HG03159 (cell line): ENCODE data around the gene LAMA3.

Experiments used
- ATAC-seq: cut with Tn5 transposase; IDR thresholded peaks from one replicate; pipeline ENCODE4 v1.9.1; 2021; ENCODE audit warnings: mild to moderate bottlenecking, moderate library complexity; ENCODE audit not compliant: unreplicated experiment

The LAMA3 gene

GRCh38 chr18:23897291-23897690, 208.0 kb downstream of the LAMA3 start:
- no peak for ATAC-seq

GRCh38 chr18:23897733-23898132, 208.5 kb downstream of the LAMA3 start:
- ATAC-seq = no peak

GRCh38 chr18:23900994-23901393, 211.7 kb downstream of the LAMA3 start:
- ATAC-seq = no peak

GRCh38 chr18:23902396-23902795, 213.1 kb downstream of the LAMA3 start:
- no peak for ATAC-seq

- ATAC-seq = no peak
Measured at GRCh38 chr18:23903971-23904370, 214.7 kb downstream of the LAMA3 start.

- ATAC-seq = no peak
Measured at GRCh38 chr18:23906658-23907057, 217.4 kb downstream of the LAMA3 start.

- ATAC-seq = no peak
Measured at GRCh38 chr18:23908827-23909226, 219.6 kb downstream of the LAMA3 start.

GRCh38 chr18:23910032-23910431, 220.8 kb downstream of the LAMA3 start:
- no peak for ATAC-seq

GRCh38 chr18:23912356-23912755, 223.1 kb downstream of the LAMA3 start:
- no peak for ATAC-seq

GRCh38 chr18:23916338-23916737, 227.1 kb downstream of the LAMA3 start:
- no peak for ATAC-seq

- peak; percentile 62 for ATAC-seq
Measured at GRCh38 chr18:23918395-23919032, 229.3 kb downstream of the LAMA3 start.

- no peak for ATAC-seq
Measured at GRCh38 chr18:23920054-23920453, 230.8 kb downstream of the LAMA3 start.

- no peak for ATAC-seq
Measured at GRCh38 chr18:23921716-23922285, 232.5 kb downstream of the LAMA3 start.

GRCh38 chr18:23922939-23923338, 233.7 kb downstream of the LAMA3 start:
- no peak for ATAC-seq

GRCh38 chr18:23924813-23925212, 235.6 kb downstream of the LAMA3 start:
- ATAC-seq = no peak

GRCh38 chr18:23926571-23926970, 237.3 kb downstream of the LAMA3 start:
- no peak for ATAC-seq

- ATAC-seq = no peak
Measured at GRCh38 chr18:23927821-23928746, 238.8 kb downstream of the LAMA3 start.

- no peak for ATAC-seq
Measured at GRCh38 chr18:23929362-23929930, 240.2 kb downstream of the LAMA3 start.

GRCh38 chr18:23930002-23930401, 240.7 kb downstream of the LAMA3 start:
- no peak for ATAC-seq

- ATAC-seq = no peak
Measured at GRCh38 chr18:23932385-23933067, 243.3 kb downstream of the LAMA3 start.

- no peak for ATAC-seq
Measured at GRCh38 chr18:23933407-23933806, 244.2 kb downstream of the LAMA3 start.
